Kidney (tissue), 14 donors: ENCODE measurements around the gene ERH. TPM values are rescaled to one million over a fixed set of nuclear protein-coding genes. Genes with fewer than 3 reads are reported as not detected.

Experiments used
- DNase-seq, 5 donors: peaks; one replicate each; pipeline ENCODE4 v3.0.0-alpha.2; 2013 to 2020
- FAIRE-seq: peaks from 2 replicates; lab custom pipeline; 2012; peaks lifted over from hg19 to GRCh38; lab: Jason Lieb, UNC
- H3K27ac ChIP-seq, 2 donors: one replicate each; pipeline ENCODE4 v1.7.0; 2013; ENCODE audit warnings: low read depth in 2 of 2, low read length in 2 of 2, inconsistent platforms in 1 of 2
- H3K27me3 ChIP-seq: one replicate; pipeline ENCODE4 v1.7.1; 2013; ENCODE audit warnings: low read length, inconsistent platforms; ENCODE audit not compliant: control insufficient read depth, insufficient read depth
- H3K36me3 ChIP-seq, 3 donors: one replicate each; pipeline versions ENCODE4 v1.7.0 to v1.7.1; 2013; ENCODE audit warnings: low read length in 3 of 3, control low read depth in 1 of 3, inconsistent platforms in 1 of 3; ENCODE audit not compliant: insufficient read depth in 3 of 3, control insufficient read depth in 2 of 3
- H3K4me1 ChIP-seq, 3 donors: one replicate each; pipeline versions ENCODE4 v1.7.0 to v1.7.1; 2013; ENCODE audit warnings: low read length in 3 of 3, inconsistent platforms in 1 of 3, low read depth in 1 of 3; ENCODE audit not compliant: control insufficient read depth in 2 of 3, insufficient read depth in 2 of 3
- H3K4me3 ChIP-seq, 3 donors: one replicate each; pipeline versions ENCODE4 v1.7.0 to v1.8.1; 2013; ENCODE audit warnings: low read length in 3 of 3, control low read depth in 1 of 3, inconsistent platforms in 1 of 3
- H3K9ac ChIP-seq, 3 donors: one replicate each; pipeline versions ENCODE4 v1.7.0 to v1.7.1; 2013; ENCODE audit warnings: low read length in 3 of 3, control low read depth in 1 of 3, inconsistent platforms in 1 of 3
- H3K9me3 ChIP-seq, 3 donors: one replicate each; pipeline versions ENCODE4 v1.7.0 to v1.7.1; 2013; ENCODE audit warnings: low read length in 3 of 3, control low read depth in 1 of 3, inconsistent platforms in 1 of 3; ENCODE audit not compliant: control insufficient read depth in 2 of 3, insufficient read depth in 1 of 3
- CTCF ChIP-seq: IDR thresholded peaks from 3 replicates; pipeline ENCODE4 v1.5.1; 2012; ENCODE audit warnings: mild to moderate bottlenecking, moderate library complexity, borderline replicate concordance; ENCODE audit not compliant: insufficient read depth; ENCODE audit errors: extremely low read depth
- intact Hi-C: fragments of 100-400 bp; cut with DNase I; formaldehyde crosslinking; loops from one replicate; pipeline ENCODE4 v1.11.1; 2022
- polyA plus RNA-seq: library from polyadenylated mRNA; stranded (reverse); fragments of 350-450 nt; fragmentation: Illumina TruSeq; extraction: RNeasy Lipid Tissue Mini Kit (QIAGEN cat#74804); gene quantifications from one replicate; pipeline ENCODE4 v1.2.3, GENCODE V29; 2014; ENCODE audit warnings: low read depth, low replicate concordance; ENCODE audit not compliant: insufficient read depth
- total RNA-seq: library from RNA; stranded (reverse); fragmentation: NEBNext Ultra II Directional; extraction: Animal tissue kit (Norgen Biotek cat#: 25700); gene quantifications from one replicate; pipeline ENCODE4 v1.2.1, GENCODE V29; 2021
- donor health status: control.
- donor health status: control.
- donor health status: control.
- donor health status: control.
- donor health status: control.
- donor health status: DM: yes; HTN: yes; CAD: no.
- donor health status: Normal renal cell carcinoma (clear cell type).

The ERH gene
- total and polyA plus RNA-seq, 2 donors from 2014 or later, result 168 to 193 TPM

- DNase-seq (peak in 2 of 5 donors; percentile 7 to 10), FAIRE-seq (no peak)
- H3K27ac ChIP-seq, result no peak overlapping the region
- H3K36me3 ChIP-seq, result peaks cover 0 to 6% (median 0%) of the 10 kb centered on the region in 3 donors
- no peaks in the 10 kb centered on the region for H3K4me1 ChIP-seq
- no peaks in the 10 kb centered on the region for H3K9me3 ChIP-seq
- no peaks in the 10 kb centered on the region for H3K27me3 ChIP-seq
- intact Hi-C loops, result no loop called here
- no peak overlapping the region for H3K9ac ChIP-seq
- no peak for TF ChIP-seq CTCF
- H3K4me3 ChIP-seq, result no peak overlapping the region
Observed at GRCh38 chr14:69441948-69442347, 43.8 kb upstream of the ERH start.

GRCh38 chr14:69439521-69440270 lies 41.6 kb upstream of the ERH start:
- Histone ChIP-seq H3K36me3 (peaks cover 0 to 6% (median 0%) of the 10 kb centered on the region in 3 donors), H3K4me3 (no peak overlapping the region), H3K4me1 (no peaks in the 10 kb centered on the region), H3K9me3 (no peaks in the 10 kb centered on the region), H3K9ac (no peak overlapping the region), H3K27ac (no peak overlapping the region), H3K27me3 (no peaks in the 10 kb centered on the region)
- intact Hi-C loops, result no loop called here
- FAIRE-seq (no peak), DNase-seq (peak in 1 of 5 donors; percentile 2)
- TF ChIP-seq CTCF, result no peak

DNA sequence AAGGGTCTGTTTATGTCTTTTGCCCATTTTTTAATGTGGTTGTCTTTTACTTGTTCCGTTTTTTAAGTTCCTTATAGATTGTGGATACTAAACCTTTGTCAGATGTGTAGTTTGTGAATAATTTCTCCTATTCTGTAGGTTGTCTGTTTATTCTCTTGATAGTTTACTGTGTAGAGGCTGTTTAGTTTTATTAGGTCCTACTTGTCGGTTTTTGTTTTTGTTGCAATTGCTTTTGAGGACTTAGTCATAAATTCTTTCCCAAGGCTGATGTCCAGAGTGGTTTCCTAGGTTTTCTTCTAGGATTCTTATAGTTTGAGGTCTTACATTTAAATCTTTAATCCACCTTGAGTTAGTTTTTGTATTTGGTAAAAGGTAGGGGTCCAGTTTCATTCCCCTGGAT lies 34.3 kb upstream of the ERH start:
- Histone ChIP-seq H3K27ac (no peak overlapping the region), H3K27me3 (no peaks in the 10 kb centered on the region), H3K4me1 (no peaks in the 10 kb centered on the region), H3K4me3 (no peak overlapping the region), H3K36me3 (no peaks in the 10 kb centered on the region), H3K9ac (no peak overlapping the region), H3K9me3 (no peaks in the 10 kb centered on the region)
- DNase-seq, result no peak
- intact Hi-C loops, result no loop called here
- no peak for TF ChIP-seq CTCF
- FAIRE-seq, result no peak
